ENCODE results near the gene PPP1R1C. TPM values are rescaled to one million over a fixed set of nuclear protein-coding genes. Genes with fewer than 3 reads are reported as not detected.
"Not testable (repeated sequence)": the region's sequence is repeated elsewhere in the genome, so short reads cannot be mapped to it uniquely, and the experiment has no call there.

The PPP1R1C gene
- total and polyA plus RNA-seq, 2 of the 13 experiments (the other 11 are each of a cell fraction or from before 2014, with no cell fraction given): 1.5 to 3.5 TPM

- no peaks in the 10 kb centered on the region; a peak in 1 of 5 replicates for H3K27me3 ChIP-seq (ENCODE audit: control insufficient read depth in 1 of 2, insufficient read depth in 2 of 2, low read length in 2 of 2)
- H3K9me3 ChIP-seq (ENCODE audit: low read length): no peaks in the 10 kb centered on the region
- H3K79me2 ChIP-seq (ENCODE audit: insufficient read depth, low read length): no peaks in the 10 kb centered on the region
- POLR2A ChIA-PET: no interaction called here
- intact Hi-C loops (cut with micrococcal nuclease; ENCODE audit: unreplicated experiment): loop anchor here (2.0 to 10.0 kb wide), 2 partner anchors 64 to 120 kb away; partner anchors contain the start of gene ITPRID2
- H3K4me1 ChIP-seq (ENCODE audit: insufficient read depth, low read length): peaks cover 40% of the 10 kb centered on the region
- TF ChIP-seq ZNF773 (CRISPR knock-in tag; IDR thresholded peaks at IDR 0.05; ENCODE audit: borderline replicate concordance) (no peak), TBL1XR1 (IDR thresholded peaks at IDR 0.05; ENCODE audit: borderline replicate concordance, low read length, partially characterized antibody) (no peak), NBN (conservative IDR thresholded peaks at IDR 0.05) (no peak), ZNF556 (CRISPR knock-in tag; IDR thresholded peaks at IDR 0.05; ENCODE audit: borderline replicate concordance) (no peak)
- ATAC-seq: no peak
- no peaks in the 10 kb centered on the region for H3K36me3 ChIP-seq (replicated peaks in 1 of 2; ENCODE audit: control insufficient read depth in 1 of 2, insufficient read depth in 2 of 2, low read length in 2 of 2)
- BruUV-seq (replicated peaks): no TSS peak
- no peak for FAIRE-seq
- peak overlapping the region; percentile 65 for H2AFZ ChIP-seq (ENCODE audit: low read length)
- no peak overlapping the region; the same call in 1 of the 2 replicates for H3K9ac ChIP-seq (ENCODE audit: insufficient read depth, low read depth, low read length)
- CTCF ChIA-PET (ENCODE audit: low intra/inter-chr PET ratio, low total read pairs): interaction anchor here (0.8 to 2.8 kb wide), 2 partner anchors 51 to 212 kb away, joined by 3 to 19 read pairs; no protein-coding TSS in a partner anchor
- H4K20me1 ChIP-seq (ENCODE audit: insufficient read depth, low read length): no peaks in the 10 kb centered on the region
- 3% methylated on average over 1 of the region's 1 CpG for WGBS (ENCODE audit: low lambda C conversion rate)
- in situ Hi-C loops (cut with HindIII; ENCODE audit: extremely low pct_ligation_motif_present, low pct_unique_long_range_greater_than_20kb): no loop called here
- H3K27ac ChIP-seq (ENCODE audit: extremely low read length, insufficient read depth, low read length): peak overlapping the region; percentile 16
- peak overlapping the region; percentile 61 for H3K4me2 ChIP-seq (ENCODE audit: low read depth, low read length)
- peak overlapping the region; percentile 52 to 58 (median 53); a peak in 5 of 6 replicates for H3K4me3 ChIP-seq (replicated peaks in 1 of 3; ENCODE audit: insufficient read depth in 1 of 3, low read depth in 2 of 3, low read length in 3 of 3)
- DNase-seq (ENCODE audit: low spot score): no peak
These were observed 30.6 kb upstream of the PPP1R1C start for GRCh38 chr2:181955010-181955409.

- H3K9me3 ChIP-seq (ENCODE audit: low read length); H3K27me3 ChIP-seq (ENCODE audit: control insufficient read depth in 1 of 2, insufficient read depth in 2 of 2, low read length in 2 of 2); ATAC-seq; CTCF ChIA-PET (ENCODE audit: low intra/inter-chr PET ratio, low total read pairs); FAIRE-seq; H3K36me3 ChIP-seq (replicated peaks in 1 of 2; ENCODE audit: control insufficient read depth in 1 of 2, insufficient read depth in 2 of 2, low read length in 2 of 2); H3K79me2 ChIP-seq (ENCODE audit: insufficient read depth, low read length); DNase-seq (ENCODE audit: low spot score); H3K4me2 ChIP-seq (ENCODE audit: low read depth, low read length); H3K4me3 ChIP-seq (replicated peaks in 1 of 3; ENCODE audit: insufficient read depth in 1 of 3, low read depth in 2 of 3, low read length in 3 of 3); H3K27ac ChIP-seq (ENCODE audit: extremely low read length, insufficient read depth, low read length); in situ Hi-C loops (cut with HindIII; ENCODE audit: extremely low pct_ligation_motif_present, low pct_unique_long_range_greater_than_20kb); H3K9ac ChIP-seq (ENCODE audit: insufficient read depth, low read depth, low read length); POLR2A ChIA-PET; H4K20me1 ChIP-seq (ENCODE audit: insufficient read depth, low read length); H2AFZ ChIP-seq (ENCODE audit: low read length); BruUV-seq (replicated peaks): not testable (repeated sequence)
- peaks cover 40% of the 10 kb centered on the region for H3K4me1 ChIP-seq (ENCODE audit: insufficient read depth, low read length)
- intact Hi-C loops (cut with micrococcal nuclease; ENCODE audit: unreplicated experiment): loop anchor here (2.0 to 10.0 kb wide), 2 partner anchors 65 to 119 kb away; partner anchors contain the start of gene ITPRID2
- WGBS (ENCODE audit: low lambda C conversion rate): 74% methylated on average over 3 of the region's 3 CpGs
These were observed 29.8 kb upstream of the PPP1R1C start for GRCh38 chr2:181955866-181956265.
